Measurements from ENCODE around the gene ELOA. TPM values are rescaled to one million over a fixed set of nuclear protein-coding genes. Genes with fewer than 3 reads are reported as not detected.

The ELOA gene, protein sequence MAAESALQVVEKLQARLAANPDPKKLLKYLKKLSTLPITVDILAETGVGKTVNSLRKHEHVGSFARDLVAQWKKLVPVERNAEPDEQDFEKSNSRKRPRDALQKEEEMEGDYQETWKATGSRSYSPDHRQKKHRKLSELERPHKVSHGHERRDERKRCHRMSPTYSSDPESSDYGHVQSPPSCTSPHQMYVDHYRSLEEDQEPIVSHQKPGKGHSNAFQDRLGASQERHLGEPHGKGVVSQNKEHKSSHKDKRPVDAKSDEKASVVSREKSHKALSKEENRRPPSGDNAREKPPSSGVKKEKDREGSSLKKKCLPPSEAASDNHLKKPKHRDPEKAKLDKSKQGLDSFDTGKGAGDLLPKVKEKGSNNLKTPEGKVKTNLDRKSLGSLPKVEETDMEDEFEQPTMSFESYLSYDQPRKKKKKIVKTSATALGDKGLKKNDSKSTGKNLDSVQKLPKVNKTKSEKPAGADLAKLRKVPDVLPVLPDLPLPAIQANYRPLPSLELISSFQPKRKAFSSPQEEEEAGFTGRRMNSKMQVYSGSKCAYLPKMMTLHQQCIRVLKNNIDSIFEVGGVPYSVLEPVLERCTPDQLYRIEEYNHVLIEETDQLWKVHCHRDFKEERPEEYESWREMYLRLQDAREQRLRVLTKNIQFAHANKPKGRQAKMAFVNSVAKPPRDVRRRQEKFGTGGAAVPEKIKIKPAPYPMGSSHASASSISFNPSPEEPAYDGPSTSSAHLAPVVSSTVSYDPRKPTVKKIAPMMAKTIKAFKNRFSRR
- total RNA-seq (2022; extraction: Qiagen RNA extraction; ENCODE audit: low read depth) = 25.9 to 33.4 TPM (median 27.1 TPM) in 5 replicates

DNA sequence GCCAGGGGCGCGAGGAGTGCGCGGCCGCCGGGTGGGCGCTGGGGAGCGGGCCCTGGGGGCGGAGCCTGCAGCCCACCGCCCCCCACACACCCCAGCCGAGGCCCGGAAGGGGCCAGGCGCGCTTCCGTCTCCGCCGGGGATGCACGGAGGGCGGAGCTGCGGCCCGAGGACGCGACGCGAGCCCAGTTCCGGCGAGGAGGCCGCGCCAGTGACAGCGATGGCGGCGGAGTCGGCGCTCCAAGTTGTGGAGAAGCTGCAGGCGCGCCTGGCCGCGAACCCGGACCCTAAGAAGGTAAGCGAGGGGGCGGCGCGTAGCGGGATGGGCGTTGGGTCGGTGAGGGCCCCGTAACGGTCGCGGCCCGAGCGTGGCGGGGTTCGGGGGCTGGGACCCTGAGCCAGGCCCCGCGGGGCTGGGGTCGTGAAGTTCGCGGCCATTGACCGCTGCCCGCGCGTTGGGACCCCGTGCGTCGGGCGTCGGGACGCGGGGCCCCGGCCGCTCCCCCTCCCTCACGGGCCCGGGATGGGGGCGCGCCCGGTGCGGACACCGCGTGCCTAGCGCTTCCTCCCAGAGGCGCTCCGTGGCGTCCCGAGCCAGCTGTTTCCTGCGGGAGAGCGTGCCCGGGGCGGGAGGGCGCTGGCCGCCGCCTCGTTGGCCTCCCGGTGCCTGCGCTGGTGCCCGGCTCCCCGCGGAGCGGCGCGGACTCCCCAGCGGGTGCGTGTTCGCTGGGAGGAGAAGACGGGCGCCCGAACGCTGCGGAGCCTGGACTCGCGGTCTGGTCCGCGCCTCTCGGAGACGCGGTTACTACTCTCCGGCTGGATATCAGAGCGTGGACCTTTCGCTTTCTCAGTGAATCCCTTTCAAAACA, at the start of gene ELOA:
TSS of gene ELOA (plus strand) at position 185 of the 866 bp plus-strand sequence. CDS start at position 218, 33 bp downstream.

DNA sequence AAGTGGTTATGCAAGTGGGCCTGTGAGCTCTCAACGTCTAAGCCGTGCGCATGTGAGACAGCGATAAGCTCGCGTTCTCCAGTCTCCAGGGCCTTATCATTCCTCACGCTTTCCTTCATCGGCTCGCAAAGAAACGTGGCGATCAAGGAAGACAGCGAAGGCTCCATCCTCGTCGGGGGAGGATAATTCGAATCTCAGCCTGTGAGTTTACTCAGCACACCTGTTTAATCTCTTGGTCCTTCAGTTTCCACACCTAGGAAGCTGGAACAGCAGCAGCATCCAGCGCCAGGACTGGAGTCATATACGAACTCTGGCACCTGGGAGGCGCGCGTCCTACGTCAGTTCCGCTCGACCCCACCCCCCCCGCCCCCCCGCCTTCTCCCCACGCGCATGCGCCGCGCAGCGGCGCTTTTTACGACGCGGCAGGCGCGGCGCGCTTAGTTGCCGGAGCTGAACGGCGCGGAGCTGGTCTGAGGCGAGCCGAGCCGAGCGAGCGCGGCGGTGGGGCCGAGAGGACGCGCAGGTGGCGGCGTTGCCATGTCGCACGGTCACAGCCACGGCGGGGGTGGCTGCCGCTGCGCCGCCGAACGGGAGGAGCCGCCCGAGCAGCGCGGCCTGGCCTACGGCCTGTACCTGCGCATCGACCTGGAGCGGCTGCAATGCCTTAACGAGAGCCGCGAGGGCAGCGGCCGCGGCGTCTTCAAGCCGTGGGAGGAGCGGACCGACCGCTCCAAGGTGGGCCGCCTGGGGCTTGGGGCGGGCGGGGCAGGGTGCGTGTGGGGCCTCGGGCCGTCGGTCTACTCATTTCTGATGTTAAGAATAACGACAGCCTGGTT, 34.9 kb downstream of the ELOA start, which contains the start of gene PITHD1:
TSS of gene PITHD1 (plus strand) at position 440 of the 836 bp plus-strand sequence. CDS start at position 538, 98 bp downstream.

DNA sequence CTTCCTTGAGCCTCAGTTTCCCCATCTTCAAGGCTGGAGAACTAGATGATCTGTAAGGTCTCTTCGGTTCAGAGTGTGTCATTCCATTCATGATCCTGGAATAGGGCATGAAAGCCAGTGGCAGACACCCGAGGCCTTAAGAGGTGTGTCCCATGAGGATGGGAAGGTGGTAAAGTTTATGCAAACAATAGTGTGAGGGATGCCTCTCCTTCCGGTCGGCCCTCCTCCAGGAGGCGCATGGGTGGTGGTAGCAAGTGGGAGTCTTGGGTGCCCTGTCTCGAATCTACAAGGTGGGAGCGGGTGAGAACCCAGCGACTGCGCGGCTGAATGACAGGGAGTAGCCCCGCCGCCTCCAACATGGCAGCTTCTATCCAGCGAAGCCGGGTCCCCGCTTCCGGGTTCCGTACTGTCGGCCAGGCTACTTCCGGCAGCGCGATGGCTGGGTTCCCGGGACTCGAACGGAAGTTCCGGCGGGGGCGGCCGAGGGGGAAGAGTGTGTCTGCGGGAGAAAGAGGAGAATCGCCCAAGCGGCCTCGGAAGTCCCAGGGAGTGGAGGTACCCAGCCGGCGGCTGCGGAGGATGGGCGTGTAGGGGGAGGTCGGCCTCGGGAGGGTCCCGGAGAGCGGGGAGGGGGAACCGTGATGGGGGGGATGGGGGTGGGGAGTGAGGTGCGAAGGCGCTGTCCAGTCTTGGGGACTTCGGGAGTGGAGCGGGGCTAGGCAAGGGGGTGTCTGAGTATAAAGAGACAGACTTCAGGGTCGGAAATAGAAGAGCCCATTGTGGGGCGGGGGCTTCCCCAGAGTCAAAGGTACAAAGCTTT, 47.6 kb downstream of the ELOA start, which contains the start of gene LYPLA2:
TSS of gene LYPLA2 (plus strand) at position 450 of the 820 bp plus-strand sequence. CDS start 1,538 bp downstream, outside the sequence.

DNA sequence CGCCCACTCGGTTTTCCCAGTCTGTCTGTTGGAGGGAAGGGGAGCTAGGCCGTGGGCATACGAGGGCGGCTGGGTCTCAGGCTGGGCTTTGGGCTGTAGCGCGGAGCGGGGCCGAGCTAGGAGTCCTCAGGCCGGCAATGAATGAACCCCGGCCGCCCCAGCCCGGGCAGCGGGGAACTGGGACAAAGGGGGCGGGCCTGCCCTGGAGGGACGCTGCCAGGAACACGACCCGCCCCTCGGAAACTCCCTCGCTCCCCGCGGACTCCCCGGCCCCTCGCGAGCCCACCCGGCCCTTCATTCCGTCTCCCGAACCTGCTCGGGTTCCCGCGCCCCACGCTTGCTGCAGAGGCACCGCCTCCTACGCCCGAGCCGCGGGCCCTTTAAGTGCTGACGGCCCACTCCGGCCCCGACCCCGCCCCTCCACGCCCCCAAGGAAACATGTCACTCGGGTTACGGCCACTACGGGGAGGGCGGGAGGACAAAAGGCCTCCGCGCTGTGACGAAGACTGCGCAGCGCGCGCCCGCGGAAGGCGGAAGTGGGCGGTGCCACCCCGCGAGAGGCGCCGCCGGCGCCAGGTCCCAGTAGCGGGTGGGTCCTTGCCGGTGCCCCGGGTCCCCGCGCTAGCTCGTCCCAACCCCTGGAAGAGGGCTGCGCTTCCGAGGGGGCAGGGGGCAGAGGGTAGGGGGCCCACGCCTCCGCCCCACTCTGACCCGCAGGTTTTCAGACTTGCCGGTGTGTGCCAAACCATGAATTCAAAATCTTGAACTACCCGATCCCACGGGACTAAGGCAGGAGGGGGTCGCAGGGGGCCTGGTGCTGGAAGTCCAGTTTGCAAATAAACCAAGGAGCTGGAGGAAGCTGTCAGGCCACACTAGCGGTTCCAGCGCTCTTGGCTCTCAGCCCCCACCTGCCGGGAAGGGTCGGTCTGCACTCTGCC, 57.4 kb downstream of the ELOA start, which contains the start of gene GALE:
TSS of gene GALE (minus strand) at position 355 of the 938 bp plus-strand sequence. CDS start 1,747 bp downstream, outside the sequence.

Other genes starting within 250 kb of the ELOA start
- 2.3 to 2.7 TPM (median 2.5 TPM) in 5 replicates for gene E2F2, start 212.2 kb upstream of the ELOA start, total RNA-seq (2022; extraction: Qiagen RNA extraction; ENCODE audit: low read depth)
- 250 to 396 TPM (median 351 TPM) in 5 replicates for gene ID3, start 184.0 kb upstream of the ELOA start, total RNA-seq (2022; extraction: Qiagen RNA extraction; ENCODE audit: low read depth)
- 1,243 to 1,564 TPM (median 1,402 TPM) in 5 replicates for gene RPL11, start 51.7 kb upstream of the ELOA start, total RNA-seq (2022; extraction: Qiagen RNA extraction; ENCODE audit: low read depth)
- gene PITHD1, start 34.9 kb downstream of the ELOA start, total RNA-seq (2022; extraction: Qiagen RNA extraction; ENCODE audit: low read depth) = 29.5 to 40.2 TPM (median 36.9 TPM) in 5 replicates
- gene LYPLA2, start 47.7 kb downstream of the ELOA start, total RNA-seq (2022; extraction: Qiagen RNA extraction; ENCODE audit: low read depth) = 58.0 to 63.2 TPM (median 62.5 TPM) in 5 replicates
- gene GALE, start 57.3 kb downstream of the ELOA start, total RNA-seq (2022; extraction: Qiagen RNA extraction; ENCODE audit: low read depth) = 66.9 to 78.9 TPM (median 74.3 TPM) in 5 replicates
- gene HMGCL, start 82.0 kb downstream of the ELOA start, total RNA-seq (2022; extraction: Qiagen RNA extraction; ENCODE audit: low read depth) = 12.8 to 14.6 TPM (median 12.9 TPM) in 5 replicates
- gene FUCA1, start 124.8 kb downstream of the ELOA start, total RNA-seq (2022; extraction: Qiagen RNA extraction; ENCODE audit: low read depth) = 8.5 to 10.5 TPM (median 9.6 TPM) in 5 replicates
- not detected in 5 replicates for gene CNR2, start 169.9 kb downstream of the ELOA start, total RNA-seq (2022; extraction: Qiagen RNA extraction; ENCODE audit: low read depth)
- gene PNRC2, start 216.4 kb downstream of the ELOA start, total RNA-seq (2022; extraction: Qiagen RNA extraction; ENCODE audit: low read depth) = 26.3 to 37.8 TPM (median 29.2 TPM) in 5 replicates
- gene SRSF10, start 236.9 kb downstream of the ELOA start, total RNA-seq (2022; extraction: Qiagen RNA extraction; ENCODE audit: low read depth) = 79.8 to 90.0 TPM (median 81.8 TPM) in 5 replicates

All from A549 treated with CpdA at 1 μM for 4 hours (cell line).